HEK293T (cell line): ENCODE measurements around the gene SLC12A8.

Experiments used
- ARNT ChIP-seq: fragments of 450-650 bp; IDR thresholded peaks from 2 replicates; pipeline ENCODE4 v1.6.1; 2017; ENCODE audit warnings: mild to moderate bottlenecking
- BHLHE40 ChIP-seq: fragments of 450-650 bp; IDR thresholded peaks from 2 replicates; pipeline ENCODE4 v1.6.1; 2016; ENCODE audit warnings: mild to moderate bottlenecking, moderate library complexity, borderline replicate concordance
- ELF4 ChIP-seq: fragments of 450-650 bp; IDR thresholded peaks from 2 replicates; pipeline ENCODE4 v1.6.1; 2017; ENCODE audit warnings: antibody characterized with exemption
- FOXA1 ChIP-seq: fragments of 450-650 bp; IDR thresholded peaks from 2 replicates; pipeline ENCODE4 v1.6.1; 2016; ENCODE audit warnings: mild to moderate bottlenecking
- FOXK2 ChIP-seq: fragments of 450-650 bp; IDR thresholded peaks from 2 replicates; pipeline ENCODE4 v1.6.1; 2016; ENCODE audit warnings: mild to moderate bottlenecking
- FOXM1 ChIP-seq: fragments of 450-650 bp; IDR thresholded peaks from 2 replicates; pipeline ENCODE4 v1.6.1; 2017; ENCODE audit warnings: mild to moderate bottlenecking, borderline replicate concordance
- HDGF ChIP-seq: fragments of 450-650 bp; IDR thresholded peaks from 2 replicates; pipeline ENCODE4 v1.6.1; 2017; ENCODE audit warnings: antibody characterized with exemption, borderline replicate concordance
- NFRKB ChIP-seq: fragments of 450-650 bp; IDR thresholded peaks from 2 replicates; pipeline ENCODE4 v1.6.1; 2016; ENCODE audit warnings: mild to moderate bottlenecking, moderate library complexity
- PKNOX1 ChIP-seq: fragments of 450-650 bp; IDR thresholded peaks from 2 replicates; pipeline ENCODE4 v1.6.1; 2016
- SP1 ChIP-seq: fragments of 450-650 bp; IDR thresholded peaks from 2 replicates; pipeline ENCODE4 v1.6.1; 2017
- SUZ12 ChIP-seq: fragments of 450-650 bp; IDR thresholded peaks from 2 replicates; pipeline ENCODE4 v1.6.1; 2016; ENCODE audit warnings: mild to moderate bottlenecking
- TARDBP ChIP-seq: fragments of 450-650 bp; IDR thresholded peaks from 2 replicates; pipeline ENCODE4 v1.6.1; 2016

GRCh38 chr3:125061646-125062045 is 150.9 kb downstream of the SLC12A8 start:
- no peak for TF ChIP-seq FOXK2
- TF ChIP-seq PKNOX1 = no peak
- TF ChIP-seq FOXA1 = no peak
- no peak for TF ChIP-seq HDGF
- TF ChIP-seq FOXM1 = no peak
- no peak for TF ChIP-seq BHLHE40
- TF ChIP-seq ELF4 = no peak
- no peak for TF ChIP-seq TARDBP
- TF ChIP-seq SP1 = no peak
- no peak for TF ChIP-seq SUZ12
- no peak for TF ChIP-seq NFRKB
- no peak for TF ChIP-seq ARNT
